ENCODE measurements around the gene KSR1.

GRCh38 chr17:27449988-27450387, 6.3 kb upstream of the KSR1 start:
- TF ChIP-seq POLR2AphosphoS5 (IDR thresholded peaks at IDR 0.05; ENCODE audit: low read depth, low read length) (no peak), POLR2A (IDR thresholded peaks at IDR 0.05; ENCODE audit: low read depth, low read length) (no peak), TAF1 (IDR thresholded peaks at IDR 0.05; ENCODE audit: borderline replicate concordance, low read depth, low read length) (no peak)
